A549 (cell line): ENCODE data around the gene CHD9. TPM values are rescaled to one million over a fixed set of nuclear protein-coding genes. Genes with fewer than 3 reads are reported as not detected.

ENCODE experiments used
- ATAC-seq, 2 experiments: fragments of 200-7000 bp in 1 of 2; fragments of >200 bp in 1 of 2; cut with Nextera tagmentation in 1 of 2; cut with Tn5 transposase in 1 of 2; 3 replicates each; pipeline versions ENCODE4 v1.8.0 to v1.9.1; 2018 to 2020; ENCODE audit warnings: mild to moderate bottlenecking in 1 of 2, moderate library complexity in 1 of 2
- CTCF ChIA-PET: fragments of 300-600 bp; sonication (Branson Sonifier 250); formaldehyde crosslinking; extraction: SDS; loops from one replicate; lab custom pipeline; 2021; ENCODE audit warnings: antibody characterized with exemption, inconsistent platforms; lab: Yijun Ruan, JAX
- POLR2A ChIA-PET: fragments of 350-600 bp; formaldehyde crosslinking; extraction: SDS; loops from one replicate; lab custom pipeline; 2021; ENCODE audit warnings: antibody characterized with exemption, inconsistent platforms; lab: Yijun Ruan, JAX
- DNase-seq, 2 experiments: peaks; one replicate each; pipeline versions ENCODE4 v3.0.0 to v3.0.0-alpha.2; 2011 to 2016; ENCODE audit warnings: low read depth in 1 of 2, low spot score in 1 of 2
- FAIRE-seq: peaks from 2 replicates; lab custom pipeline; 2011; peaks lifted over from hg19 to GRCh38; lab: Jason Lieb, UNC
- H3K27ac ChIP-seq, 2 experiments: fragments of >200 bp; sonication (Bioruptor Twin); formaldehyde crosslinking; 3 replicates each; pipeline ENCODE4 v1.5.1; 2016 to 2017
- H3K4me1 ChIP-seq: fragments of >200 bp; sonication (Bioruptor Twin); formaldehyde crosslinking; 3 replicates; pipeline ENCODE4 v1.6.1; 2016
- H3K4me2 ChIP-seq: fragments of >200 bp; sonication (Bioruptor Twin); formaldehyde crosslinking; 3 replicates; pipeline ENCODE4 v1.6.1; 2016
- H3K4me3 ChIP-seq: fragments of >200 bp; sonication (Bioruptor Twin); formaldehyde crosslinking; 3 replicates; pipeline ENCODE4 v1.5.1; 2016
- H3K9me3 ChIP-seq: fragments of >200 bp; sonication (Bioruptor Twin); formaldehyde crosslinking; 3 replicates; pipeline ENCODE4 v1.6.1; 2016
- CBX2 ChIP-seq: fragments of 200-600 bp; sonication (generic); IDR thresholded peaks from 2 replicates; pipeline ENCODE4 v1.6.1; 2016; ENCODE audit warnings: low read depth, mild to moderate bottlenecking, borderline replicate concordance
- CBX8 ChIP-seq: fragments of 200-600 bp; sonication (generic); IDR thresholded peaks from 2 replicates; pipeline ENCODE4 v1.6.1; 2016
- CEBPB ChIP-seq, 2 experiments: fragments of >200 bp in 1 of 2; sonication (Bioruptor Twin) in 1 of 2; formaldehyde crosslinking in 1 of 2; IDR thresholded peaks; 2 replicates each; pipeline ENCODE4 v1.6.1; 2012 to 2016
- CHD2 ChIP-seq: fragments of 150-350 bp; IDR thresholded peaks from 2 replicates; pipeline ENCODE4 v1.6.1; 2014; ENCODE audit warnings: low read length; ENCODE audit not compliant: partially characterized antibody
- E2F6 ChIP-seq: IDR thresholded peaks from 2 replicates; pipeline ENCODE4 v1.6.1; 2012; ENCODE audit warnings: low read depth, borderline replicate concordance
- EHF ChIP-seq: fragments of 250-450 bp; sonication (Bioruptor Pico); IDR thresholded peaks from 2 replicates; pipeline ENCODE4 v1.5.0; 2020; ENCODE audit warnings: mild to moderate bottlenecking
- EHMT2 ChIP-seq: fragments of 200-600 bp; sonication (generic); IDR thresholded peaks from 2 replicates; pipeline ENCODE4 v1.6.1; 2016; ENCODE audit warnings: antibody characterized with exemption, low read depth, mild to moderate bottlenecking, moderate library complexity
- FOSL2 ChIP-seq, 2 experiments: fragments of 450-650 bp in 1 of 2; fragments of >200 bp in 1 of 2; sonication (Bioruptor Twin) in 1 of 2; formaldehyde crosslinking; IDR thresholded peaks; 2 replicates each; pipeline versions ENCODE4 v1.5.0 to v1.6.1; 2016 to 2020; ENCODE audit warnings: mild to moderate bottlenecking in 1 of 2, moderate library complexity in 1 of 2
- HEYL ChIP-seq: fragments of 250-450 bp; sonication (Bioruptor Pico); IDR thresholded peaks from 2 replicates; pipeline ENCODE4 v1.8.0; 2021; ENCODE audit warnings: mild to moderate bottlenecking, moderate library complexity
- HOXA7 ChIP-seq: fragments of 250-450 bp; sonication (Bioruptor Pico); IDR thresholded peaks from 2 replicates; pipeline ENCODE4 v1.5.0; 2020; ENCODE audit warnings: mild to moderate bottlenecking, moderate library complexity
- JUN ChIP-seq, 2 experiments: fragments of >200 bp; sonication (Bioruptor Twin); formaldehyde crosslinking; IDR thresholded peaks; 2 replicates in 1 of 2; 3 replicates in 1 of 2; pipeline ENCODE4 v1.6.1; 2016 to 2017
- KDM1A ChIP-seq: fragments of 200-600 bp; sonication (generic); IDR thresholded peaks from 2 replicates; pipeline ENCODE4 v1.6.1; 2016; ENCODE audit warnings: low read depth, mild to moderate bottlenecking
- MAFK ChIP-seq: fragments of 450-650 bp; IDR thresholded peaks from 2 replicates; pipeline ENCODE4 v1.6.1; 2014; ENCODE audit not compliant: partially characterized antibody
- MAZ ChIP-seq: fragments of 150-350 bp; IDR thresholded peaks from 2 replicates; pipeline ENCODE4 v1.6.1; 2014; ENCODE audit warnings: antibody characterized with exemption, low read depth, low read length, borderline replicate concordance
- MYC ChIP-seq: IDR thresholded peaks from 2 replicates; pipeline ENCODE4 v1.6.1; 2012; ENCODE audit warnings: mild to moderate bottlenecking, inconsistent platforms, low read length, improper control_type of control experiment, borderline replicate concordance
- NFE2L2 ChIP-seq: fragments of 150-350 bp; conservative IDR thresholded peaks from 2 replicates; pipeline ENCODE4 v1.6.1; 2014; ENCODE audit warnings: low read length
- NPAS2 ChIP-seq: fragments of 250-450 bp; sonication (Bioruptor Pico); IDR thresholded peaks from 2 replicates; pipeline ENCODE4 v1.8.0; 2022; ENCODE audit warnings: mild to moderate bottlenecking, moderate library complexity, borderline replicate concordance
- POLR2A ChIP-seq: IDR thresholded peaks from 2 replicates; pipeline ENCODE4 v1.6.1; 2012; ENCODE audit warnings: mild to moderate bottlenecking, low read length
- RARB ChIP-seq: fragments of 250-450 bp; sonication (Bioruptor Pico); IDR thresholded peaks from 2 replicates; pipeline ENCODE4 v1.8.0; 2021; ENCODE audit warnings: mild to moderate bottlenecking, moderate library complexity
- REST ChIP-seq: fragments of 200-600 bp; sonication (generic); IDR thresholded peaks from 2 replicates; pipeline ENCODE4 v1.6.1; 2016; ENCODE audit warnings: antibody characterized with exemption, mild to moderate bottlenecking, moderate library complexity
- RFX5 ChIP-seq: fragments of 450-650 bp; IDR thresholded peaks from 2 replicates; pipeline ENCODE4 v1.7.1; 2014; ENCODE audit warnings: antibody characterized with exemption, mild to moderate bottlenecking, moderate library complexity
- SMC3 ChIP-seq: fragments of >200 bp; sonication (Bioruptor Twin); formaldehyde crosslinking; IDR thresholded peaks from 3 replicates; pipeline ENCODE4 v1.6.1; 2018; ENCODE audit warnings: inconsistent platforms
- SREBF2 ChIP-seq: fragments of 450-650 bp; IDR thresholded peaks from 2 replicates; pipeline ENCODE4 v1.6.1; 2014; ENCODE audit warnings: mild to moderate bottlenecking, moderate library complexity
- TP53 ChIP-seq: fragments of 250-450 bp; sonication (Bioruptor Pico); IDR thresholded peaks from 2 replicates; pipeline ENCODE4 v1.5.0; 2021; ENCODE audit warnings: mild to moderate bottlenecking, moderate library complexity
- ZFP36 ChIP-seq: fragments of 450-650 bp; IDR thresholded peaks from 2 replicates; pipeline ENCODE4 v1.6.1; 2014; ENCODE audit warnings: borderline replicate concordance; ENCODE audit not compliant: partially characterized antibody
- ZNF302 ChIP-seq: fragments of 250-450 bp; sonication (Bioruptor Pico); IDR thresholded peaks from 2 replicates; pipeline ENCODE4 v1.9.0; 2021; ENCODE audit warnings: inconsistent platforms, mild to moderate bottlenecking, moderate library complexity
- ZSCAN20 ChIP-seq: fragments of 250-450 bp; sonication (Bioruptor Pico); IDR thresholded peaks from 2 replicates; pipeline ENCODE4 v1.8.0; 2022; ENCODE audit warnings: mild to moderate bottlenecking, moderate library complexity
- WGBS: methylation state at CpG from one replicate; pipeline ENCODE4 v1.1.6; 2017; ENCODE audit errors: missing lambda C conversion rate; 5-methylcytosine and 5-hydroxymethylcytosine counted together
- polyA plus RNA-seq, 4 experiments: library from polyadenylated mRNA; depleted of rRNA in 3 of 4; stranded (reverse); fragments of >200 nt; fragmentation: RNase III in 1 of 4; extraction: RNeasy Plus Mini Kit Qiagen cat#74134 plus additional on column Dnase treatment in 1 of 4; gene quantifications; 2 replicates in 3 of 4; 3 replicates in 1 of 4; pipeline ENCODE4 v1.2.3, GENCODE V29; 2011 to 2017

Gene CHD9
- polyA plus RNA-seq, 2 of the 4 experiments (the other 2 are of a cell fraction) = 17.8 to 51.6 TPM

- WGBS = 97% methylated on average over 3 of the region's 3 CpGs
- TF ChIP-seq RARB = no peak
- TF ChIP-seq KDM1A = no peak
- no peak for TF ChIP-seq CBX8
- TF ChIP-seq FOSL2 (IDR thresholded peaks at IDR 0.05) = no peak
- no peak for TF ChIP-seq FOSL2 (CRISPR knock-in tag; IDR thresholded peaks at IDR 0.05)
- TF ChIP-seq, all 56 proteins: peak for 0
- H3K9me3 ChIP-seq = peaks cover 14% of the 10 kb centered on the region; the same call in 2 of the 3 replicates
- CTCF ChIA-PET = interaction anchor here (1.0 to 1.7 kb wide), 3 partner anchors 9 to 13 kb away, joined by 3 to 6 read pairs (median 4); no protein-coding TSS in a partner anchor
- no peak overlapping the region for H3K27ac ChIP-seq
- no peak overlapping the region for H3K4me3 ChIP-seq
- POLR2A ChIA-PET = no interaction called here
- ATAC-seq (no peak), FAIRE-seq (no peak), DNase-seq (no peak)
- H3K4me1 ChIP-seq = peaks cover 8% of the 10 kb centered on the region; the same call in 2 of the 3 replicates
- no peak overlapping the region for H3K4me2 ChIP-seq
These were observed 96.0 kb downstream of the CHD9 start for GRCh38 chr16:53150769-53151168.

GRCh38 chr16:53152329-53152728 is 97.5 kb downstream of the CHD9 start:
- H3K9me3 ChIP-seq = peaks cover 14% of the 10 kb centered on the region; the same call in 2 of the 3 replicates
- DNase-seq = no peak
- no peak for FAIRE-seq
- ChIA-PET POLR2A (no interaction called here), CTCF (interaction anchor here (0.5 to 1.7 kb wide), 3 partner anchors 8 to 75 kb away, joined by 3 to 6 read pairs (median 4); no protein-coding TSS in a partner anchor)
- peaks cover 8% of the 10 kb centered on the region; the same call in 2 of the 3 replicates for H3K4me1 ChIP-seq
- no peak overlapping the region for H3K4me2 ChIP-seq
- H3K27ac ChIP-seq = no peak overlapping the region
- TF ChIP-seq EHMT2 = no peak
- no peak for TF ChIP-seq CEBPB (IDR thresholded peaks at IDR 0.05)
- TF ChIP-seq MAFK = no peak
- no peak overlapping the region for H3K4me3 ChIP-seq
- no peak for ATAC-seq

- TF ChIP-seq TP53 (CRISPR knock-in tag) (no peak), SMC3 (no peak), CHD2 (no peak), HEYL (CRISPR knock-in tag) (no peak), MAFK (no peak), JUN (IDR thresholded peaks at IDR 0.05) (no peak), ZSCAN20 (CRISPR knock-in tag) (no peak), CBX2 (no peak), NPAS2 (CRISPR knock-in tag) (no peak)
- TF ChIP-seq, all 56 proteins: peak for 0
- ATAC-seq (no peak), FAIRE-seq (no peak), DNase-seq (no peak)
- CTCF ChIA-PET = interaction anchor here (1.8 kb wide), 1 partner anchor 99 kb away, joined by 5 read pairs; no protein-coding TSS in a partner anchor
- Histone ChIP-seq H3K4me3 (no peak overlapping the region), H3K9me3 (peaks cover 14% of the 10 kb centered on the region; the same call in 2 of the 3 replicates), H3K4me2 (no peak overlapping the region), H3K4me1 (peaks cover 8% of the 10 kb centered on the region; the same call in 2 of the 3 replicates), H3K27ac (no peak overlapping the region)
- POLR2A ChIA-PET = no interaction called here
These were observed 98.3 kb downstream of the CHD9 start for GRCh38 chr16:53153130-53153529.

- Histone ChIP-seq H3K4me1 (peaks cover 8% of the 10 kb centered on the region; the same call in 2 of the 3 replicates), H3K9me3 (peaks cover 12% of the 10 kb centered on the region; the same call in 2 of the 3 replicates)
- POLR2A ChIA-PET = interaction anchor here (1.2 kb wide), 1 partner anchor 54 kb away, joined by 3 read pairs; no protein-coding TSS in a partner anchor
These were observed 99.7 kb downstream of the CHD9 start for GRCh38 chr16:53154513-53154912.

More at GRCh38 chr16:53154513-53154912, 99.7 kb downstream of the CHD9 start:
- no peak for TF ChIP-seq SREBF2
- no peak for TF ChIP-seq REST
- no peak for TF ChIP-seq EHF (CRISPR knock-in tag)
- TF ChIP-seq RFX5 = no peak
- no peak for TF ChIP-seq ZNF302 (CRISPR knock-in tag)
- no peak for TF ChIP-seq MAZ
- TF ChIP-seq POLR2A = no peak
- no peak for TF ChIP-seq MAFK
- TF ChIP-seq ZFP36 = no peak
- TF ChIP-seq MYC = no peak
- no peak for TF ChIP-seq NFE2L2
- TF ChIP-seq HOXA7 (CRISPR knock-in tag) = no peak
- no peak for TF ChIP-seq E2F6
- TF ChIP-seq JUN (IDR thresholded peaks at IDR 0.05) = no peak
- TF ChIP-seq FOSL2 (IDR thresholded peaks at IDR 0.05) = no peak
- TF ChIP-seq FOSL2 (CRISPR knock-in tag; IDR thresholded peaks at IDR 0.05) = no peak
- TF ChIP-seq CBX8 = no peak
- Histone ChIP-seq H3K4me3 (no peak overlapping the region), H3K27ac (no peak overlapping the region), H3K4me2 (no peak overlapping the region)
- no peak for ATAC-seq
- CTCF ChIA-PET = interaction anchor here (1.0 to 1.8 kb wide), 3 partner anchors 14 to 100 kb away, joined by 4 to 5 read pairs (median 4); partner anchors contain the start of gene CHD9
- FAIRE-seq = no peak
- no peak for DNase-seq
- 92% methylated on average over 9 of the region's 9 CpGs for WGBS
